HCEC 1CT (cell line): ENCODE measurements around the gene FNBP1L.
A peak's percentile ranks its signal among the peaks of the same experiment; 100 is the strongest.
"Not testable (repeated sequence)": the region's sequence is repeated elsewhere in the genome, so short reads cannot be mapped to it uniquely, and the experiment has no call there.

Experiments used
- DNase-seq: peaks from one replicate; pipeline ENCODE4 v3.0.0-alpha.2; 2017

FNBP1L gene

DNA sequence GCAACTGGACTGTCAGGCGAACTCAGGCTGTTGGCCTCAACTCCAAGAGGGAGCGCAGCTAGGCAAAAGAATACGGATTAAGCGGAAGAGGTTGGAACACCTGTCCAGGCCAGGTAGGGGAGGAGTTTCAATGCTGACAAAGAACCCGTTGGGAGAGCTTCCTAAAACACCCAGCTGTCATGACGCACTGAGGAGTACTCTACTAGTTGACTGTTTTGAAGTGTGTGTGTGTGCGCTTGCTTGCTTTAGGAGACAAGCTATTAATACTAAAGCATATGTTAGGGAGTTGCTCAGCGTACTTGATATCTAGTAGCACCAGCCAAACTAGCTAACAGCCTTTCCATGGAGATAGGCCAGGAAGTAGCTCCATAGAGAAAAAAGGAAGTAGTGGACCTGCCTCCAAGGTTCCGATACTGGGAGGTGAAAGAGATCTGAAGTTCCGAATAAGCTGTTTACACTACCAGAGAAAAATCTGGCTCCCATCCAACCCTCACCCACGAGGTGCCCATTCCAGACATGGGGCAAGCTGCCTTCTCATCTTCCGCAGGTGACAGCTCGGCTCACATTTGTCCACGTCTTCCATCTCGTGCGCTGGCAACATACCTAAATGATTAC, 974 bp upstream of the FNBP1L start:
- DNase-seq, result no peak

DNA sequence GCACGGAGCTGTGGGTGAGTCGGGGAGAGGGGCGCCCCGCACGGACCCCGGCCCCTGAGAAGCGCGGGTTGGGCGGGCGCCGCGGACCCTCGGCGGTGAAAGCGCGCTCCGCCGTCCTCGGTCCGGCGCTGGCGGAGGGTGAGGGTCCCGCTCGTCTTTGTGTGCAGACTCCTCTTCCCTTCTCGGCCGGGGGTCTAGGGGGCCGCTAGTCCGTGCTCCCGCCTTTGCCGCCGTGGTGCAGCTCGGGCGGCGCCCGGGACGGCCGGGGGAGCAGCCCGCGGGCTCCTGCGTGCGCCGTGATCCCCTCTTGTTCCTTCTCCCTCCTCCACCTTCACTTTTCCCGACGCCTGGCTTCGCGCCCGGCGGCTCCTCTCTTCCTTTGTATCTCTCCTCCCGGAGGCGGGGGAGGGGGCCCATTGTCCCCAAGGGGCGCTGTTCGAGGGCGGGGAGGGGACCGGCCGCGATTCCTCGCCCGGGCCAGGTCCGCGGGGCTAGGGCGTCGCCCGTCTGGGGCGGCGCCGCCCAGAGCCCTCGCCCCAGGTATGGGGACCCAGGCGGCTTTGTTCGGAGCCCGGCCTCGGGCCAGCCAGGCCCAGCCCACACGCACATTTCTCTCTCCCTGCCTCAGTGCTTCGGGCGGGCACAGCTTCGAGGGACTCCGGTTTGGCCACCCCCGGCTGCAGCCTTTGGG, 519 bp downstream of the FNBP1L start:
- DNase-seq, result no peak

DNA sequence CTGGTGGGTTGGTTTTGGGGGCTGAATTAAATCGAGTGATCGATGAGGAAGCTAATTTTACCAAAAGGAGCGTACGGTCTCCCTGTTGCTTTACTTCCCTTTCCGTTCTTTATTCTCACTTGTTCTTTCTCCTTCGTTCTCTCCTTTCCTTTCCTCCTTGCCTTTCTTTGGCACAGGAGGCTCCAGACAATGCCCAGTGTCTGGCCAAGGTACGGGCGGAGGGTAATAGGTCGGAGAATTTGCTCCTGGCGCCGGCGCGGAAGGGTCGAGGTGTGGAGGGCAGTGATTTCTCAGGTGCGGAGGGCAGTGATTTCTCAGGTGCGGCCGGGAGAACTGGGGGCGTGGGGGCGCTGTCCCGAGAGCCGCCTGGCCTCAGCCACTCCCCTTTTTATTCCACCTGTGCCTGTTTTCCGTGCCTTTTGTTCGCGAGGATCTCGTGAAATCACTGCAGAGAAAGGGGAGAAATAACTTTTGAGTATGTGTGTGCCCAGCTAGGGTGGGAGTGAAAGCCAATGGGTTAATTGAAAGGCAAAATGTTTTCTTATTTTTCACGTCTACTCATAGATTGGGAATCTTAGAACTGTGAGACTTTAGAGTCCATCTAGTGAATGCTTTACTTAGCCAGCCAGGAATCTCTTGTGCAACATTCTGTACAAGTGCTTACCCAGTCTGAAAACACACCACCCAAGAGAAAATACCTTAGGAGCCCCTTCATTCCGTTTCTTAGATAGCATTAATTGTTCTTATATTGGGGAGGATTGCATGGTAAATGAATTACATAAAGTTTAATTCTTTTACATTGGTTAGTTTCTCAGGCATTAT, 1.3 kb downstream of the FNBP1L start:
- peak; percentile 36 for DNase-seq

DNA sequence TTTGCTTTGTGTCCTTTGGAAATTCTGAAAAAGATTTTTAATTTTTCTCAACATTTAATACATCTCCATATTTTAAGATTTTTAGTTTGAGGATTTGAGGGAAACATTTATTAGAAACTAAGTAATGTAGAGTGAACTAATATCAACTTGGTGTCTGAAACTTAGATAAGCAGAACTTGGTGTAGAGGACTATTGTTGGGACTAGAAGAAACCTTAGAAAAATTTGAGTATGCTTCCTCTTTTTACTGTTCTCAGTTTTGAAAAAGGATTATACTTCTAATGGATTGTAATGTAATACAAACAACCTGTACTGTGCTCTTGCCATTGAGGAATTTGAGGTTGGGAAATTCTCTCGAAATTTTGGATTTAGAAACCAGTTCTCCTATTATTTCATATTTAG, 2.4 kb downstream of the FNBP1L start:
- DNase-seq, result no peak

DNA sequence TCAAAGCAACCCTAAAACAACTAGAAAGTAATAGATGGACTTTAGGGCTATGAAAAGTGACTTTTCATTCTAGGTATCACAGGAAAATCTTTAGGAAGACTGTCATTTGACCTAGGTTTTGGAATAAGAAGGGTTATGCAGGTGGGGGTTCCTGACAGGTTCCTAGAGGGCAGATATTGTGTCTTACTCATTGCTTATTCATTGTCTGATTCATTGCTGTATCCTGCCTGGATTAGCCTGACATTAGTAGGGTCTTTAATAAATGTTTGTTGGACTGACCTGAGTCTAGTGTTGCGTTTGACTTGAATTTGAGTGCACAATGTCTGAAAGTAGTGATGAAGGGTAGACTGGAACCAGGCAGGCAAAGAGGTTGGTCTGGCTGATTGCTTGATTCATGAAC, 6.0 kb downstream of the FNBP1L start:
- no peak for DNase-seq

DNA sequence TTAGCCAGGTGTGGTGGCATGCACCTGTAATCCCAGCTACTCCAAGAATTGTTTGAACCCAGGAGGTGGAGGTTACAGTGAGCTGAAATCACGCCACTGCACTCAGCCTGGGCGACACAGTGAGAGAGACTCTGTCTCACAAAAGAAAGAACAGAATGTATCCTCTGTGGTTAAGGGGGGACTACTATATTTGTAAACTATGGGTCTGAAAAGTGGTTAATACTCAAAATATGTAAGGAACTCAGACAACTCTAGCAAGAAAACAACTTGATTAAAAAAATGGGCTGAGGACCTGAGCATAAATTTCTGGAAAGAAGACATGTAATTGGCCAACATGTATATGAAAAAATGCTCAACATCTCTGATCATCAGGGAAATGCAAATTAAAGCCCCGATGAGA, 11.2 kb downstream of the FNBP1L start:
- DNase-seq, result peak; percentile 24

DNA sequence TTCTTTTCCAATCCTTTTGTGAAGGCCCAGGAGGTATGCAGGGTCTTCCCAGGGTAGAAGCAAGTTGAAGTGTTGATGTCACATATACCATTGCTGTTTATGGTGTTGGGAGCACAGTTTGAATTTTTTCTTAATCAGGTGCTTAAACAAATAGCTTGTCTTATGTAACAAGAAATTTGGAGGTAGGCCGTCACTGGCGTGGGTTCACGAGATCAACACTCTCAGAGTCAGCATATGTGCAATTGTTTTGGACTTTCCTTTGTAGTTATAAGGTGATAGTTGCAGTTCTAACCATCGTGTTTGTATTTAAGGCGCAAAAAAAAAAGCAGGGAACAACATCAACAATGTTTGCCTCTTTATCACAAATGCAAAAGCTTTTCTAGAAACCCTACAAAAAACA, 13.3 kb downstream of the FNBP1L start:
- no peak for DNase-seq

DNA sequence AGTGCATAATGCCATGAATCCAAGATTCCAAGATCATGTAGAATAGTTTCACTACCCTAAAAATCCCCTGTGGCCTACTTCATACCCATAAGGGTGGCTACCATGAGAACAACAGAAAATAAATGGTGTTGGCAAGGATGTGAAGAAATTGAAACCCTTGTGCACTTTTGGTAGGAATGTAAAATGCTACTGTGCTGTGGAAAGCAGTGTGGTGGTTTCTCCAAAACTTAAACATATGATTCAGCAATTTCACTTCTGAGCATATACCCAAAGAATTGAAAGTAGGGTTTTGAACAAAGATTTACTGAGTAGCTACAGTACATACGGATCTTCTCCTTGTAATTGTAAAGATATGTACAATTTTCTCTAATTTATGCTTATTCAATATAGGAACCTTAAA, 16.0 kb downstream of the FNBP1L start:
- no peak for DNase-seq

DNA sequence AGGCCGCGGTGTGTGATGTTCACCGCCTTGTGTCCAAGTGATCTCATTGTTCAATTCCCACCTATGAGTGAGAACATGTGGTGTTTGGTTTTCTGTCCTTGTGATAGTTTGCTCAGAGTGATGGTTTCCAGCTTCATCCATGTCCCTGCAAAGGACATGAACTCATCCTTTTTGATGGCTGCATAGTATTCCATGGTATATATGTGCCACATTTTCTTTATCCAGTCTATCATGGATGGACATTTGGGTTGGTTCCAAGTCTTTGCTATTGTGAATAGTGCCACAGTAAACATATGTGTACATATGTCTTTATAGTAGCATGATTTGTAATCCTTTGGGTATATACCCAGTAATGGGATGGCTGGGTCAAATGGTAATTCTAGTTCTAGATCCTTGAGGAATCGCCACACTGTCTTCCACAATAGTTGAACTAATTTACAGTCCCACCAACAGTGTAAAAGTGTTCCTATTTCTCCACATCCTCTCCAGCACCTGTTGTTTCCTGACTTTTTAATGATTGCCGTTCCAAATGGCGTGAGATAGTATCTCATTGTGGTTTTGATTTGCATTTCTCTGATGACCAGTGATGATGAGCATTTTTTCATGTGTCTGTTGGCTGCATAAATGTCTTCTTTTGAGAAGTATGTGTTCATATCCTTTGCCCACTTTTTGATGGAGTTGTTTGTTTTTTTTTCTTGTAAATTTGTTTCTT, 17.6 kb downstream of the FNBP1L start:
- DNase-seq, result not testable (repeated sequence)

- DNase-seq, result no peak
Observed at GRCh38 chr1:93467606-93468005, 19.7 kb downstream of the FNBP1L start.

GRCh38 chr1:93468662-93469061, 20.7 kb downstream of the FNBP1L start:
- no peak for DNase-seq

DNA sequence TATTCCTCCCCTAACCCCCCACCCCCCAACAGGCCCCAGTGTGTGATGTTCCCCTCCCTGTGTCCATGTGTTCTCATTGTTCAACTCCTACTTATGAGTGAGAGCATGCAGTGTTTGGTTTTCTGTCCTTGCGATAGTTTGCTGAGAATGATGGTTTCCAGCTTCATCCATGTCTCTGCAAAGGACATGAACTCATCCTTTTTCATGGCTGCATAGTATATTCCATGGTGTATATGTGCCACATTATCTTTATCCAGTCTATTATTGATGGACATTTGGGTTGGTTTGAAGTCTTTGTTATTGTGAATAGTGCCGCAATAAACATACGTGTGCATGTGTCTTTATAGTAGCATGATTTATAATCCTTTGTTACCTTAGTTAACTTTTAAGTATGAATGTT, 21.3 kb downstream of the FNBP1L start:
- DNase-seq, result not testable (repeated sequence)

GRCh38 chr1:93471284-93471683, 23.4 kb downstream of the FNBP1L start:
- DNase-seq, result no peak

- peak; percentile 41 for DNase-seq
Observed at GRCh38 chr1:93471911-93472310, 24.0 kb downstream of the FNBP1L start.

DNA sequence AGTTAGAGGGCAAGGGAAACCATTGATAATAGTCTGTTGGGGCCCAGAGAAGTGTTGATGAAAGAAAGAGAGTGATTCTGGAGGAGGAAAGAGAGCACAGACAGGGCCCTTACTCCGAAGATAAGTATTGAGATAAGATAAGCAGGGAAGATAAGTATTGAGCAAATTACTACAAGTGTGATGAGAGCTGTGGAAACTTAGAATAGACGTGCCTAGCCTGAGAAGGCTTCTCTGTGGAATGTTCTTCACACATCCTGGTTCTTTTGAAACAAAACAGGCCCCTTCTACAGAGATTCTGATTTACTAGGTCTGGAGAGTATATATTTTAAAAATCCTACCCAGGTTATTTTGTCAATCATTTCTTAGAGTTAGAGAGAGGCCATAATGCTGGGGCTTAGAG, 26.4 kb downstream of the FNBP1L start:
- no peak for DNase-seq

GRCh38 chr1:93475681-93476080, 27.8 kb downstream of the FNBP1L start:
- DNase-seq, result no peak

- DNase-seq, result not testable (repeated sequence)
Observed at GRCh38 chr1:93479133-93479745, 31.3 kb downstream of the FNBP1L start.

GRCh38 chr1:93481899-93482298, 34.0 kb downstream of the FNBP1L start:
- DNase-seq, result not testable (repeated sequence)

DNA sequence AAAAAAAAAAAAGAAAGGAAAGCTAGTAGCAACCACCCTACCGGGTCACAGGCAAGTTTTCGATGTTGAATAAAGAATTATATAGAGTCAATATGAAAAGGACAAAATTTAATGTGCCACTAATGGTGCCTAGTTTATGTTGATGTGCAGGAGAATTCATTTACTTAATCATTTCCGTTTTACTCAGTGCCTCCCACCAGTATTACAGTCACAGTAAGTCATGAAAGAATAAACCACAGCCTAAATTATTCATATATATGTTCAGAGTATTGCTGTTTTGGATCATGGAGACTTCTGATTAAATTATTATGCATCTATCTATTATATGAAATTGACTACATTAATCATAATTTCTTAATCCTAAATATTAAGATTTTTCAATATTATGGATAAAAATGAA, 35.3 kb downstream of the FNBP1L start:
- DNase-seq, result peak; percentile 42

DNA sequence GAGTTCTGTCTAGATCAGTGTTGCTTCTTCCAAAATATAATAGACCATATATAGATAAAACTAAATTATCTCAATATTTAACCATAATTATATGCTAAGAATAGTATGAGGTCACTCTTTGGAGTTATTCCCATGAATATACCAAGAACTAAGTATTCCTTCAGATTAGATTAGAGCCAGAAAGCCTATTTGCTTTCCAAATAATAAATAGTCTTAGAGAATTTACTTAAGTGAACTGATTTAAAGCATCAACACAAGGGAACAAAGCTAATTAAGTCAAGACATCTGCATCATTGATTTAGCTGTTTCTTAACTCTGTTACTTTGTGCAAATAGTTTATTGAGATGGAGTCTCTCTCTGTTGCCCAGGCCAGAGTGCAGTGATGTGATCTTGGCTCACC, 35.7 kb downstream of the FNBP1L start:
- DNase-seq, result no peak

DNA sequence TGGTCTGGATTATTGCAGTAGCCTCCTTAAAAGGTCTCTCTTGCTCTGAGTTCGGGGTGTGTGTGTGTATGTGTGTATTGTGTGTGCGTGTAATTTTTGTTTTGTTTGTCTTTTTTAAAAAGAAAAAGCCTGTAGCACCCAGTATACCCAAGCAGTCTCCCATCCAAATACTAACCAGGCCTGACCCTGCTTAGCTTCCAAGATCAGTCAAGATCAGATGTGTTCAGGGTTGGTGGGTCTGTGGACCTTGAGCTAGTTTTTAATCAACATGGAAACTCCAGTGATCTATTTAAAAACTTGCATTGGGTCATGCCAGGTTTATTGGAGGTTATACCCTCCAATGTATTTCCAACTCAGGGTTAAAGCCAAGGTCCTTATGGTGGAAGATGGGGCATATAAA, 40.3 kb downstream of the FNBP1L start:
- DNase-seq, result no peak

- no peak for DNase-seq
Observed at GRCh38 chr1:93489756-93490155, 41.8 kb downstream of the FNBP1L start.

DNA sequence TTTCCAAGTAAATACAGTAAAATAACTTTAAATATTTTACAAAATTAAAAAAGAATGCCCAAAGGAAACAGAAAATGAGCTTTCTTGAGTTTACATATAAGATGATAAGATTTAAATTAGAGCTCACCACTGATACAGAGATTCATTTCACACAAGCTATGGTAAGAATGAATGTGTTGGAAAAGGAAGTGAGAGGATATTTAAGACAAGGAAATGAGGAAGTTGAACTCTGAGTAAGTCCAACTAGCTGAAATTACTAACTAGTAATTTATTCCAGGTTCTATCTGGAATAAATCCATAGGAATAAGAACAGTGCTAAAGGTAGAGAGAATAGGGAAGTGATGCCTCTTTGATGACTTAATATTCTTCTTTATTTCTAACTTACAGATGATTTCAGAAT, 42.4 kb downstream of the FNBP1L start:
- no peak for DNase-seq
